ENCODE data around the gene FAM120AOS. TPM values are rescaled to one million over a fixed set of nuclear protein-coding genes. Genes with fewer than 3 reads are reported as not detected.

The FAM120AOS gene
- total RNA-seq, 1 experiment from 2014 or later: 50.5 TPM

GRCh38 chr9:93431539-93432105 lies 21.8 kb downstream of the FAM120AOS start:
- CTCF ChIA-PET: no interaction called here

GRCh38 chr9:93427655-93428379 lies 25.6 kb downstream of the FAM120AOS start:
- peak; percentile 15 for DNase-seq
- no TSS peak for BruUV-seq (replicated peaks)
- H3K4me3 Mint-ChIP-seq (ENCODE audit: low read depth, unreplicated experiment): no peak overlapping the region
- H3K4me1 Mint-ChIP-seq (ENCODE audit: low read depth, unreplicated experiment): no peaks in the 10 kb centered on the region
- TF ChIP-seq CTCF (IDR thresholded peaks at IDR 0.05; ENCODE audit: unreplicated experiment): no peak
- no peak overlapping the region for H3K27ac Mint-ChIP-seq (ENCODE audit: unreplicated experiment)
- H3K9me3 Mint-ChIP-seq (ENCODE audit: low read depth, unreplicated experiment): peaks cover 2% of the 10 kb centered on the region
- CTCF ChIA-PET: no interaction called here
- H3K36me3 Mint-ChIP-seq (ENCODE audit: insufficient read depth, unreplicated experiment): no peaks in the 10 kb centered on the region
- intact Hi-C loops (cut with micrococcal nuclease; ENCODE audit: unreplicated experiment): no loop called here
- H3K27me3 Mint-ChIP-seq (ENCODE audit: unreplicated experiment): no peaks in the 10 kb centered on the region

More at GRCh38 chr9:93431539-93432105, 21.8 kb downstream of the FAM120AOS start:
- no peak for DNase-seq
- Mint-ChIP-seq H3K4me1 (ENCODE audit: low read depth, unreplicated experiment) (no peaks in the 10 kb centered on the region), H3K27me3 (ENCODE audit: unreplicated experiment) (no peaks in the 10 kb centered on the region), H3K4me3 (ENCODE audit: low read depth, unreplicated experiment) (no peak overlapping the region), H3K36me3 (ENCODE audit: insufficient read depth, unreplicated experiment) (no peaks in the 10 kb centered on the region), H3K27ac (ENCODE audit: unreplicated experiment) (no peak overlapping the region), H3K9me3 (ENCODE audit: low read depth, unreplicated experiment) (no peaks in the 10 kb centered on the region)
- TF ChIP-seq CTCF (IDR thresholded peaks at IDR 0.05; ENCODE audit: unreplicated experiment): no peak
- intact Hi-C loops (cut with micrococcal nuclease; ENCODE audit: unreplicated experiment): no loop called here
- no TSS peak for BruUV-seq (replicated peaks)

- CTCF ChIA-PET: no interaction called here
- no peak for TF ChIP-seq CTCF (IDR thresholded peaks at IDR 0.05; ENCODE audit: unreplicated experiment)
- Mint-ChIP-seq H3K36me3 (ENCODE audit: insufficient read depth, unreplicated experiment) (no peaks in the 10 kb centered on the region), H3K9me3 (ENCODE audit: low read depth, unreplicated experiment) (peaks cover 2% of the 10 kb centered on the region), H3K27ac (ENCODE audit: unreplicated experiment) (no peak overlapping the region), H3K27me3 (ENCODE audit: unreplicated experiment) (no peaks in the 10 kb centered on the region), H3K4me3 (ENCODE audit: low read depth, unreplicated experiment) (no peak overlapping the region), H3K4me1 (ENCODE audit: low read depth, unreplicated experiment) (no peaks in the 10 kb centered on the region)
- DNase-seq: no peak
- intact Hi-C loops (cut with micrococcal nuclease; ENCODE audit: unreplicated experiment): no loop called here
- BruUV-seq (replicated peaks): no TSS peak
These were observed 30.3 kb downstream of the FAM120AOS start for GRCh38 chr9:93422977-93423616.

- H3K4me3 Mint-ChIP-seq (ENCODE audit: low read depth, unreplicated experiment): no peak overlapping the region
- TF ChIP-seq CTCF (IDR thresholded peaks at IDR 0.05; ENCODE audit: unreplicated experiment): no peak
- intact Hi-C loops (cut with micrococcal nuclease; ENCODE audit: unreplicated experiment): no loop called here
- H3K4me1 Mint-ChIP-seq (ENCODE audit: low read depth, unreplicated experiment): no peaks in the 10 kb centered on the region
- CTCF ChIA-PET: interaction anchor here (0.7 kb wide), 1 partner anchor 221 kb away, joined by 4 read pairs; no protein-coding TSS in a partner anchor
- DNase-seq: no peak
- H3K9me3 Mint-ChIP-seq (ENCODE audit: low read depth, unreplicated experiment): peaks cover 2% of the 10 kb centered on the region
- peaks cover 10% of the 10 kb centered on the region for H3K27me3 Mint-ChIP-seq (ENCODE audit: unreplicated experiment)
- H3K36me3 Mint-ChIP-seq (ENCODE audit: insufficient read depth, unreplicated experiment): no peaks in the 10 kb centered on the region
- H3K27ac Mint-ChIP-seq (ENCODE audit: unreplicated experiment): no peak overlapping the region
- BruUV-seq (replicated peaks): no TSS peak
These were observed 34.4 kb downstream of the FAM120AOS start for GRCh38 chr9:93419023-93419422.
